ENCODE results near the gene GAS5.

The GAS5 gene

DNA sequence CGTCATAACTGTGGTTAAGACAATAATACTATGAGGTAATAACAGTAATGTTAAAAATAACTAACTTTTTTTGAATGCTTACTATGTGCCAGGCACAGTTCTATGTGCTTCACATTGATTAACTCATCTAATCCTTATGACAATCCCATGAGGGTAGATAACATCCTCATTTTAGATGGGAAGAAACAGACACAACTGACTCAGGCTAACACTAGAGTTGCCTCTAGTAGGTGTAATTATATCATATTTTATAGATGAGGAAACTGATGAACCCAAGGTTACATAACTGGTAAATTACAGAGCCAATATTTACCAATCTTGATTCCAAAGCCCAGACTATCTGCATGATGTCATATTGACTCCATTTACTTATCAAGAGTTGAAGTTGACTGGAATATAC, 25.8 kb upstream of the GAS5 start:
- TF ChIP-seq, protein P1, sequence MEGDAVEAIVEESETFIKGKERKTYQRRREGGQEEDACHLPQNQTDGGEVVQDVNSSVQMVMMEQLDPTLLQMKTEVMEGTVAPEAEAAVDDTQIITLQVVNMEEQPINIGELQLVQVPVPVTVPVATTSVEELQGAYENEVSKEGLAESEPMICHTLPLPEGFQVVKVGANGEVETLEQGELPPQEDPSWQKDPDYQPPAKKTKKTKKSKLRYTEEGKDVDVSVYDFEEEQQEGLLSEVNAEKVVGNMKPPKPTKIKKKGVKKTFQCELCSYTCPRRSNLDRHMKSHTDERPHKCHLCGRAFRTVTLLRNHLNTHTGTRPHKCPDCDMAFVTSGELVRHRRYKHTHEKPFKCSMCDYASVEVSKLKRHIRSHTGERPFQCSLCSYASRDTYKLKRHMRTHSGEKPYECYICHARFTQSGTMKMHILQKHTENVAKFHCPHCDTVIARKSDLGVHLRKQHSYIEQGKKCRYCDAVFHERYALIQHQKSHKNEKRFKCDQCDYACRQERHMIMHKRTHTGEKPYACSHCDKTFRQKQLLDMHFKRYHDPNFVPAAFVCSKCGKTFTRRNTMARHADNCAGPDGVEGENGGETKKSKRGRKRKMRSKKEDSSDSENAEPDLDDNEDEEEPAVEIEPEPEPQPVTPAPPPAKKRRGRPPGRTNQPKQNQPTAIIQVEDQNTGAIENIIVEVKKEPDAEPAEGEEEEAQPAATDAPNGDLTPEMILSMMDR (IDR thresholded peaks at IDR 0.05) = no peak
- Histone ChIP-seq H3K4me1 (ENCODE audit: control insufficient read depth in 1 of 2, insufficient read depth in 1 of 2, low read depth in 1 of 2, low read length in 1 of 2) (peaks cover 9 to 15% of the 10 kb centered on the region in 2 experiments), H3K9me3 (no peaks in the 10 kb centered on the region), H3K27ac (no peak overlapping the region), H3K36me3 (no peaks in the 10 kb centered on the region), H3K4me3 (ENCODE audit: low read depth in 1 of 2, low read length in 1 of 2) (no peak overlapping the region), H3K27me3 (no peaks in the 10 kb centered on the region)

DNA sequence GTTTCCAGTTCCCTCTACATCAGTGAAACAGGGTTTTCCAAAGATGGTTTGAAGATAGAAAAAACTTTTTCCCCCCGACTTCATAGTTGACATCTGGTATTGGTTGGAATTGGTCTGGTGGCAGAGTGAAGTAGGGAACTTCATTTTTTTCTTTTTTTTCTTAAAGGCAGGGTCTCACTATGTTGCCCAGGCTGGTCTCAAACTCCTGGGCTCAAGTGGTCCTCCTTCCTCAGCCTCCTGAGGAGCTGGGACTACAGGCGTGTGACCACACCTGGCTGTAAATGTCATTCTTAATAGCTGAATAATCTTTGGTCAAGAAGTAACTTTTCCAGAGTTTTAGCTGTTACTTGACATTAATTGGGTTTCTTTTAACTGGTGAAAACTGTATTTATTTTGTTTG, 22.1 kb upstream of the GAS5 start:
- Histone ChIP-seq H3K9me3 (no peaks in the 10 kb centered on the region), H3K27me3 (no peaks in the 10 kb centered on the region), H3K27ac (no peak overlapping the region), H3K4me1 (ENCODE audit: control insufficient read depth in 1 of 2, insufficient read depth in 1 of 2, low read depth in 1 of 2, low read length in 1 of 2) (peaks cover 46 to 52% of the 10 kb centered on the region in 2 experiments), H3K36me3 (peaks cover 4% of the 10 kb centered on the region), H3K4me3 (ENCODE audit: low read depth in 1 of 2, low read length in 1 of 2) (no peak overlapping the region)
- TF ChIP-seq, protein P1 (IDR thresholded peaks at IDR 0.05) = no peak

DNA sequence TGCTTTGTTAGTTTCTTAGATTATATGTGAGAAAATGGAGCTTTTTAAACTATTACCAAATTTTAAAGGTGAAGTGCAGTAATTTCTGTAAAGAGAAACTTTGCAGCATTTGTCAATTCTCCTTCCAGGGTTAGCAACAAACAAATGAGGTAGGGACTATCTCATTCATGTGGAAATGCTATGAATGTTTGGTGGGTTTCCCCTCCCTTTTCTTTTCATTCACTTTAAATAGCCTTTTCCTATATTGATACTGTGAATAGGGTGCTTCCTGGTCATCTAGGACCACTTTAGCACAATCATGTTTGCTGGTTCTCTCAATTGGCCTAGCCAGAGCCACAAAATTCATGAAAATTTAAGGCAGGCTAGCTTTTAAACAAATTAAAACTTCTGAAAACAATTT, 21.0 kb upstream of the GAS5 start:
- no peaks in the 10 kb centered on the region for H3K9me3 ChIP-seq
- peaks cover 49 to 56% of the 10 kb centered on the region in 2 experiments for H3K4me1 ChIP-seq (ENCODE audit: control insufficient read depth in 1 of 2, insufficient read depth in 1 of 2, low read depth in 1 of 2, low read length in 1 of 2)
- TF ChIP-seq, protein P1 (IDR thresholded peaks at IDR 0.05) = no peak
- no peak overlapping the region for H3K4me3 ChIP-seq (ENCODE audit: low read depth in 1 of 2, low read length in 1 of 2)
- H3K27ac ChIP-seq = peak overlapping the region; percentile 84
- H3K27me3 ChIP-seq = no peaks in the 10 kb centered on the region
- peaks cover 4% of the 10 kb centered on the region for H3K36me3 ChIP-seq

DNA sequence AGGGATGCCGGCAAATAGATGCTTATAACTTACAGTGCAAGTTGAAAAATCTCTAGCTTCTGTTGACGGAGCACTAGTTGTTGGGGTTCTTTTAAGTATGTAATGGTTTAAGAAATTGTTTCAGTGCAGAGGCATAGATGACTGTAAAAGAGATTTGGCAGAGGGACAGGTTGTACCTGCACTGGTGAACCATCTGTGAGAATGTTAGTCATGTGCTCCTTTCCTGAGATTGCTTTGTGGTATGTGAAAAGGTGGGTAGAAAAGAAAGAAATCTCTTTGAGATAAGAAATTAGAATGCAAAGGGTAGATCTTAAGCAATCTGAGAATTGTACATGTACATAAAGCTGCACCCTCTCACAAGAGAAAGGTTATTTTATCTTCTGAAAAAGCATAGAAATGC, 19.8 kb upstream of the GAS5 start:
- H3K4me1 ChIP-seq (ENCODE audit: control insufficient read depth in 1 of 2, insufficient read depth in 1 of 2, low read depth in 1 of 2, low read length in 1 of 2) = peaks cover 53 to 60% of the 10 kb centered on the region in 2 experiments
- TF ChIP-seq, protein P1 (IDR thresholded peaks at IDR 0.05) = no peak
- no peaks in the 10 kb centered on the region for H3K9me3 ChIP-seq
- peaks cover 4% of the 10 kb centered on the region for H3K36me3 ChIP-seq
- H3K4me3 ChIP-seq (ENCODE audit: low read depth in 1 of 2, low read length in 1 of 2) = no peak overlapping the region
- H3K27ac ChIP-seq = peak overlapping the region; percentile 84
- H3K27me3 ChIP-seq = no peaks in the 10 kb centered on the region

DNA sequence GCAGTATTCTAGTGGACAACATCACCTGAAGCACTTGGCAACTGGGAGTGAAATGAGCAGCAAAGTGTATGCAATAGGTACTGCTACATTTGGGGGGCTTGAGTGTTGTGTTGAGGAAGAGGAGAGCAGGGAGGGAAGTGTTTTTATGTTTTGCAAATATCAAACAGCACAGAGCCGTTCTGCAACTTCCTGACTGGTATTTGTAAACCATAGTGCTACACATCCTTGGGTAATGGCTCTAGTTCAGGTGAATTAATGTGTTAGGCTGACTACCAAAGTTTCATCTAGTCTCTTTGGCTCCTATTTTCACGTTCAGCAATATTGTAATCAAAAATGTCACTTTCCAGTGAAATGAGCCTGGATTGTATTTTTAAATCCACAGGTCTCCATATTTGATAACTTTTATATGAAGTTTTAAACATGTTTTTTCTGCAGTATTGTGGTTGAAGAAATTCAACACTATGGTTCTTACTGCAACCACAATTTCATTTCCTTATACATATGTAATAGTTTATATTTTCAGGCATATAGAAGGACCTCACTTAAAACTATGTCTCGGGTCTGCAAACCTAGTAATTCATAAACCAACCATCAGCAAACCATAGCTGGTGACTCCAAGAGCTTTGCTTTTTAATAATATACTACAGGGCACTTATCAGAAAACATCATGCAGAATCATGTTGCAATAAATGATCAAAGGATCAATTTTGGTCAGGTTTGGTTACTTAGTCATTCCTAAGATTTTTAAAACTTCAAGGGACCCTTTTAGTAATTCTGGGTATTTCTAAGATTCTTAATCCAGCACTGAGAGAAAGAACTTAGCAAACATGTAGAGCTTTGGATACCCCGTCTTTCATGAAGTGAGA, 19.2 kb upstream of the GAS5 start:
- H3K27me3 ChIP-seq = no peaks in the 10 kb centered on the region
- H3K9me3 ChIP-seq = no peaks in the 10 kb centered on the region
- peak overlapping the region in 1 of 2 experiments; percentile 19 for H3K4me3 ChIP-seq (ENCODE audit: low read depth in 1 of 2, low read length in 1 of 2)
- H3K27ac ChIP-seq = peak overlapping the region; percentile 84
- TF ChIP-seq, protein P1 (IDR thresholded peaks at IDR 0.05) = no peak
- H3K36me3 ChIP-seq = peaks cover 4% of the 10 kb centered on the region
- peaks cover 58 to 66% of the 10 kb centered on the region in 2 experiments for H3K4me1 ChIP-seq (ENCODE audit: control insufficient read depth in 1 of 2, insufficient read depth in 1 of 2, low read depth in 1 of 2, low read length in 1 of 2)
